Glomerular endothelial cell (primary cell): ENCODE measurements around the gene TANGO6. TPM values are rescaled to one million over a fixed set of nuclear protein-coding genes. Genes with fewer than 3 reads are reported as not detected.

ENCODE experiments used
- DNase-seq: peaks from one replicate; pipeline ENCODE4 v3.0.0-alpha.2; 2011; ENCODE audit warnings: low read depth, low spot score; ENCODE audit errors: extremely low read depth
- total RNA-seq: library from RNA; depleted of rRNA; stranded (reverse); fragments of >200 nt; gene quantifications from 2 replicates; pipeline ENCODE4 v1.2.3, GENCODE V29; 2015

The TANGO6 gene
- total RNA-seq, 1 donor from 2014 or later: 8.9 TPM

GRCh38 chr16:68999114-68999513 lies 155.8 kb downstream of the TANGO6 start:
- no peak for DNase-seq

GRCh38 chr16:69003500-69003899 lies 160.2 kb downstream of the TANGO6 start:
- DNase-seq: no peak

GRCh38 chr16:69005641-69006355 lies 162.5 kb downstream of the TANGO6 start:
- DNase-seq: no peak

- no peak for DNase-seq
Measured at GRCh38 chr16:69012906-69013305, 169.6 kb downstream of the TANGO6 start.

- DNase-seq: no peak
Measured at GRCh38 chr16:69013991-69014390, 170.7 kb downstream of the TANGO6 start.

- no peak for DNase-seq
Measured at GRCh38 chr16:69014811-69015210, 171.5 kb downstream of the TANGO6 start.

GRCh38 chr16:69017036-69017783 lies 173.9 kb downstream of the TANGO6 start:
- DNase-seq: no peak

GRCh38 chr16:69019811-69020210 lies 176.5 kb downstream of the TANGO6 start:
- no peak for DNase-seq

- no peak for DNase-seq
Measured at GRCh38 chr16:69029121-69029520, 185.8 kb downstream of the TANGO6 start.

- DNase-seq: no peak
Measured at GRCh38 chr16:69031877-69032301, 188.6 kb downstream of the TANGO6 start.

- no peak for DNase-seq
Measured at GRCh38 chr16:69033151-69033949, 190.0 kb downstream of the TANGO6 start.

GRCh38 chr16:69035375-69035774 lies 192.0 kb downstream of the TANGO6 start:
- DNase-seq: no peak

- DNase-seq: no peak
Measured at GRCh38 chr16:69036399-69037091, 193.2 kb downstream of the TANGO6 start.

- no peak for DNase-seq
Measured at GRCh38 chr16:69037373-69038160, 194.2 kb downstream of the TANGO6 start.

GRCh38 chr16:69039333-69039941 lies 196.1 kb downstream of the TANGO6 start:
- no peak for DNase-seq

GRCh38 chr16:69040144-69040909 lies 197.0 kb downstream of the TANGO6 start:
- no peak for DNase-seq

GRCh38 chr16:69048328-69049120 lies 205.2 kb downstream of the TANGO6 start:
- no peak for DNase-seq

- no peak for DNase-seq
Measured at GRCh38 chr16:69049146-69049545, 205.8 kb downstream of the TANGO6 start.
